HG02610 (cell line): ENCODE measurements around the gene IL1RAPL1.
A peak's percentile ranks its signal among the peaks of the same experiment; 100 is the strongest.

Experiments used
- ATAC-seq: cut with Tn5 transposase; IDR thresholded peaks from one replicate; pipeline ENCODE4 v1.9.1; 2021; ENCODE audit warnings: mild to moderate bottlenecking, moderate library complexity; ENCODE audit not compliant: unreplicated experiment

Gene IL1RAPL1

GRCh38 chrX:29707088-29707487 lies 1119.8 kb downstream of the IL1RAPL1 start:
- no peak for ATAC-seq

DNA sequence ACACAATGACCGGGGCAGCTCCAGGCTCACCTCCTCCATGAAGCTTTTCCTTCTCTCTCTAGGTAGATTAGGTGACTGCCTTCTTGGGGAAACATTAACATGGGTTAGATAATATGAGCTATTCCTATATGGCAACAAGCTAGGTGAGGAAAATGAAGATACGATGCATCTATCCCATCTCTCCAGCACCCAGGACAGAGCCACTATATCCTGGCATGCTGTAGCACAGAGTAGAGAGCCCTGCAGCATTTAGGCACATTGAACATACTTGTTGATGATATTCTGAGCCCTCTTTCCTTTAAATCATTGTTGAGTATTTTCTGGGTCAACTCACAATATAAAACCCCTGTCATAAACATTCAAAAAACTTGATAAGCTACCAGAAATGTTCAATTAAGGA lies 1133.9 kb downstream of the IL1RAPL1 start:
- no peak for ATAC-seq

DNA sequence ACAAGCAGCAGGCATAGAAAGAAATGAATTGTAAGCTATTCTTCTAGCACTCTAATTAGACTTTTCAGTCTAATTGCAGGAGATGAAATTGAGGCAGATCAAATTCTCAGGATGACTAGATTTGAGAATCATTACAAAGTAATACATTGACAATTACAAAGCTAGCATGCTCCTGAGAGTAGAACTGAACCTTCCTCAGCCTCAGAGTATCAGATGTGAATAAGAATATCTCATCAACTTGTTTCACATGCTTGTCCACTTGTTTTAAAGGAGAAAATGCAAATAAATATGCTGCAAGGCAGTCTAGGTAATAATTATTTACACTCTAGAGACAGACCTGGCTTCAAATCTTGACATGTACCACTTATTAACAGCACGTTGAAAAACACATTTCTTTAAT lies 1137.1 kb downstream of the IL1RAPL1 start:
- ATAC-seq = no peak

DNA sequence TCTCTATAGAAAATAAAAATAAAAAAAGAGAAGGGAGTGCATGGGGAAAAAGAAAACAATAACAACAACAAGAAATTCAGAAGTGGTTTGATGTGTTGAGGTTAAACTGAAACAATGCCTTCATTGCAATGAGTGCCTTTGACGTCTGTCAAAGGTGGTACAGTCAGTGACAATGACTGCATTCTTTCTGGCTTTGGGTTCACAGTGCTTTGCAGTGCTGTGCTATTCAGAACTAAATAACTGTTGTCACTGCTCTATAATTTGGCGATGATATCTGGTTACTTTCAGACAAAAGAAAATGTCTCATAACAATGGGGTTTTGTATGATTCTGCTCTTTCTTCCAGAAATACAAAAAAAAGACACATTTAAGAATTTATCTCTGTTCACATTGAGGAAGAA lies 1139.6 kb downstream of the IL1RAPL1 start:
- ATAC-seq = no peak

GRCh38 chrX:29728639-29729038 lies 1141.4 kb downstream of the IL1RAPL1 start:
- no peak for ATAC-seq

DNA sequence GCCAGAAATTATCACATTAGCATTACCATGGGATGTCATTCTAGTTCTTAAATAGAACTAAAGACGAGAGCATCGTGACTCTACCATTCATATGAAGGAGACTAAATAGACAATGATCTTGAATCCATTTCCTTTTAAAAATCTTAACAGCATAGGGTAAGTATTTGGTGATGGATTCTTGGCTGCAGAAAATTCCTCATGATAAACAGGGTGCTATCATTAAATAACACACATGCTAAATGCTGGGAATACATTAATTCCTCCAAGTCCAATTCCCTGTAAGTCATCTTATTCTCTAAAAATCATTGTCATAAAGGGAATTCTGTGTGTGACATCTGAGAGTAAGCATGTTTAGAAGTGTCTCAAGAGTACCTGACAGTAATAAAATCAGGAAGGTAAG lies 1157.7 kb downstream of the IL1RAPL1 start:
- ATAC-seq = no peak

GRCh38 chrX:29746326-29746725 lies 1159.1 kb downstream of the IL1RAPL1 start:
- no peak for ATAC-seq

DNA sequence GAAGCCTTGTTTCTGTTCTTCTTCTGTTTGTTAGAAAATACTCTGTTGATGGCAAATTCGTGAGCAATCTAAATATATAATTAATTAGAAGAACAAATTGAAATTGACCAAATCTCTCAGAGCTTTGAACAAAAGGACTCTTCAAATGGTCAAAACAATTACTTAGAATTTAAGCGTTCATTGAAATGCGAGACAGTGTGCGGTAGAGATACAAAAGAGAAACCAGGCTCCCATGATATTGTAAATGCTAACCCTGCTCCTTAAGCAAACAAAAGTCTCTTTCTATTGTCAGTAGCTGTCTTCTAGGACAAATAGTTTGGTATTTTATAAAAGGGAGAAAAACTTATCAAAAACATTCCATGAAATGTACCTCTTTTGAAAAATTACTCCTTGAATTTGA lies 1174.8 kb downstream of the IL1RAPL1 start:
- no peak for ATAC-seq

DNA sequence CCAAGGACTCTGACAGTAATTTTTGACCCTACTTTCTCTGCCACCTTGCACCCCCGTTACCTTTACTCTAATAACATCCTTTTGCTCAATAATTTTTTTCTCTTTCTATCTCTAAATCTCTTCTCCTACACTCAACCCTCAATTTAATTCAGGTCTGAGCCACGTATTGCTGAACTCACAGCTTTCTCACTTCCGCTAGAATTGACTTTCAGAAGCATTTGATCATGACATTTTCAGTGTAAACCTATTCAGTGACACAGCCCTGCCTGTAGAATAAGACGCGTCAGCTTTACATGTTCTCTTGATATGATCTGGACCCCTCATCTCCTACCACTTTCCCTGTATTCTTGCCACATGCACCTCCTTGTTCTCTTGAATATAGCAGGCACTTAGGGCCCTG lies 1188.6 kb downstream of the IL1RAPL1 start:
- no peak for ATAC-seq

GRCh38 chrX:29787656-29788055 lies 1200.4 kb downstream of the IL1RAPL1 start:
- no peak for ATAC-seq

- no peak for ATAC-seq
These were observed 1201.9 kb downstream of the IL1RAPL1 start for GRCh38 chrX:29788991-29789699.

- ATAC-seq = no peak
These were observed 1205.1 kb downstream of the IL1RAPL1 start for GRCh38 chrX:29792335-29792734.

DNA sequence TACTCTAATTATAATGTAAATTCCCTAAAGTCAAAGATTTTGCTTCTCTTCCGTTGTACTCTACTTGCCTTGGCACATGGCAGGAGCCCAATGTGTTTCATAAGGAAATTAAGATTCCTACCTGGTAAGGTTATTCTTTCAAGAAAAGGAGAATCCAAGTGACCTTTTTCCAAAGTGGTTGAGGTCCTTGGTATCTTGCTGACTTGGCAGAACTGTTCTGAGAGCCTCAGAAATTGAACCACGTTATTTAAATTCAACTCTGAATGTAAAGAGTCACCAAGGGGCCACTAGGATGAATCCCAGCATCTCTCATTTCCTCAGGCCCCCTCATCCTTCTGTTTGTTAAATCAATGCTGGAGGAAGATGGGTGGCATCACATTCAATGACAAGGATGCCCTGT lies 1209.9 kb downstream of the IL1RAPL1 start:
- ATAC-seq = no peak

DNA sequence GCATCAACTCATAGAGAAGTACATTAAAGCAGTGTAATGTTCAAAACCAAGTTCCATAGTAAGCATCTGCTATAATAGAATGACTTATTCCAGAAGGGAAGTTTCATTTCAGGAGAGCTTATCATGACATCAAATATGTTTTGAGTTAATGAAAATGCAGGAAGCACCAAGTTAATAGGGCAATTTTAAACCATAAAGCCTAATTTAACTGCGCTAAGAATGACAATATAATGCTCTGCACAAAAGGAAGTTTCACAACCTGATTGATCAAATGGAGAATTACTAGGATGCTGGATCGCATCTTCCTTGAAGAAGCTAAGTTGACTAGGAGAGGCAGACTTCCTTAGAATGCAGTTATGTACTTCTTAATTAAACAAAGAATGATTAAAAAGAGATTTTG lies 1211.2 kb downstream of the IL1RAPL1 start:
- no peak for ATAC-seq

DNA sequence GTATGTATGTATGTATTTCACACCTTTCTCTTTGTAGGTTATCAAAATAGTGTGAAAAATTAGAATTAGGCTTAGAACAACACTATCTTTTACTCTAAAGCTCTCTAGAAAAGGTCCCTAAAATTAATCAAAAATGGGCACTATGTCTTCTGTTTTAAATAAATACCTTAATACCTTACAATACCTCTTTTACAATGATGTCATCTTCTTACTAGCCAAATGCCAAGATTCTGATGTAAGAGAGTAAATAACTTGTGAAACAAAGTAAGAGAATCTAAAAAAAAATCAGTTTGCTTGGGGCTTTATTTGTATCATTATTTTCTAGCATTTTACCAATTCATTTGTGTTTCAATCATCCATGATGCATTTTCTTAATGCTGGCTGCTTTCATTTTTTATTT lies 1225.9 kb downstream of the IL1RAPL1 start:
- ATAC-seq = no peak

- no peak for ATAC-seq
These were observed 1237.1 kb downstream of the IL1RAPL1 start for GRCh38 chrX:29824176-29824906.

DNA sequence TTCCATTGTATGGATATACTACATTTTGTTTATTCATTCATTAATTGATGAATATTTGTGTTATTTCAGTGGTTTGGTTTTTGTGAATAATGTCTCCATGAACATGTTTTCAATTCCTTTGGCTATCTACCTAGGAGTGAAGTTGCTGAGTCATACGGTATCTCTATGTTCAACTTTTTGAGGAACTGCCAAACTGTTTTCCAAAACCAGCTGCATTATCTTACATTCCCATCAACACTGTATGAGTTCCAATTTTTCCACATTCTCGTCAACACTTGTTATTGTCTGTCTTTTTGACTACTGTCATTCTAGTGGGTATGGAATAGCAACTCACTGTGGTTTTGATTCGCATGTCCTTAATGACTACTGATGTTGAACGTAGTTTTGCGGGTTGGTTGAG lies 1239.5 kb downstream of the IL1RAPL1 start:
- ATAC-seq = no peak

GRCh38 chrX:29834311-29834710 lies 1247.1 kb downstream of the IL1RAPL1 start:
- ATAC-seq = no peak

GRCh38 chrX:29834764-29835163 lies 1247.5 kb downstream of the IL1RAPL1 start:
- no peak for ATAC-seq

DNA sequence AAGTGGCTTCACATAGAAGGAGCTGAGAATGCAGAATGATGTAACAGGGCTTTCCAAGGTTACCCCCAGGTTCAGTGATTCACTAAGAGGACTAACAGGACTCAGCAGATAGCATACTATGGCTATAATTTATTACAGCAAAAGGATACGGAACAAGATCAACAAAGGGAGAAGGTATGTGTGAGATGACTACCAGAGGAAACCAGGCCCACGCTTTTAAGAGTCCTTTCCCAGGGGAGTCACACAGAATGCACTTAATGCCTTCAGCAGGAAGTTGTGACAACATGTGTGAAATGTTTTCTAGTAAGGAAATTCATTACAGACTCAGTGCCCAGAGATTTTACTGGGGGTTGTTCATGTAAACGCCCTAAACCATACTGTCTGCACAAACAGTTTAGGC lies 1254.5 kb downstream of the IL1RAPL1 start:
- ATAC-seq = peak; percentile 54

DNA sequence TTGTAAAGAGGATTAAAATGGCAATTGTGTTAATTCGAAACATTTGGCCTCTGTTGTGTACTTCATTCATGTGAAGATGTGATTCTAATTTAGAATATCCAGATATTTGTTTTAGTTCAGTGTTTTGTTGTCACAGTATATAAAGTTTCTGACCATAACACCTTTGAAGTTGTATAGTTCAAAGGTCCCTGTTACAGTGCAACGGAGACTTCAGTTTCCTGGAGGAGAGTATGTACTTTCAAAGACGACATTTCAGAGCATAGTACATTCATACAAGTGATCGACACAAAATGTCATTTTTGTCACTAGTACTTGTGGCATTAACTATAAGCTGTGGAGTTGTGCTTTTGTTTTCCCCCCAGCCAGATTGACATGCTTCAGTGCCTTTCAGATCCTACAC lies 1255.3 kb downstream of the IL1RAPL1 start:
- ATAC-seq = no peak

DNA sequence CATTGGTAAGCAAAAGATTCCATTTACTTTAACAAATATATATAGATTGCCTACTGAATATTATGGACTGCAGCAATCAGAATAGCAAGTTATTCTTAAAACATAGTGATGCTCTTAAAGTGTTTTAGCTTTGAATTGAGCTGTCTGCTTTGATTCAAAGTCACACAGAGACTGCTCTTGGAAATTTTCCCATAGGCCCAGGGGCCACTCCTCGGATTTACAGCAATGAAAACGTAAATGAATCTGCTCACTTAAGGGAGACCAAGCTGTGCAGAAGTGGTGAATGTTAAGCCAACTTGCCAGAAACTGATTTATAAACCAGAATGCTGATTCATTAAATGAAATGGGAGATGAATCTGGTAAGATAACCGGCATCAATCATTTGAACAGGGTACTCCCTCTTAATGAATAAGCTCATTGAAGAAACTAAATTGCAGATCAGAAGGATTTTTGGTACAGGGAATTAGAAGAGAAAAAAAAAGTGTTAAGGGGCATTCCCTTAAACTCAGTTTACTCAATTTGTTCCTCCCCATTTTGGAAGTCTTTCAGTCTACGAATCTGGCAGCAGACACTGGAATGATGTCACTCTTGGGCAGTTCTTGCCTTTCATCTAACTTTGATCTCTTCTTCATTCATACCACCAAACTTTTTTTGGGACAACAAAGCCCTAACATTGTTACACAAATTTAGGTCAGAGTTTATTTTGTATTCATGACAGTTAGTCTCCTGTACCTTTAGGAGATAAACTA lies 1264.8 kb downstream of the IL1RAPL1 start:
- no peak for ATAC-seq
